Activated CD8-positive, alpha-beta T cell treated with anti-CD3 and anti-CD28 coated beads for 36 hours (primary cell): ENCODE measurements around the gene PRKAG3. TPM values are rescaled to one million over a fixed set of nuclear protein-coding genes. Genes with fewer than 3 reads are reported as not detected.

ENCODE experiments used
- ATAC-seq: fragments of 200-7000 bp; cut with Tn5 transposase; one replicate; pipeline ENCODE4 v1.10.0; 2021; ENCODE audit warnings: mild to moderate bottlenecking, moderate library complexity
- CTCF ChIA-PET: fragments of 350-600 bp; sonication (Branson Sonifier 250); formaldehyde crosslinking; loops from one replicate; lab custom pipeline; 2021; ENCODE audit warnings: antibody characterized with exemption; lab: Charles Lee
- POLR2A ChIA-PET: fragments of 350-600 bp; sonication (Branson Sonifier 250); formaldehyde crosslinking; loops from one replicate; lab custom pipeline; 2021; ENCODE audit warnings: antibody characterized with exemption; lab: Charles Lee
- DNase-seq: peaks from one replicate; pipeline ENCODE4 v3.0.0-alpha.2; 2020
- H3K27ac Mint-ChIP-seq: one replicate; pipeline ENCODE4 v1.8.0; 2021; ENCODE audit warnings: mild to moderate bottlenecking, mixed read lengths
- H3K27me3 Mint-ChIP-seq: one replicate; pipeline ENCODE4 v1.8.0; 2021; ENCODE audit warnings: mixed read lengths
- H3K36me3 Mint-ChIP-seq: one replicate; pipeline ENCODE4 v1.8.0; 2021; ENCODE audit warnings: low read depth, mixed read lengths
- H3K4me1 Mint-ChIP-seq: one replicate; pipeline ENCODE4 v1.8.0; 2021; ENCODE audit warnings: low read depth, mixed read lengths
- H3K4me3 Mint-ChIP-seq: one replicate; pipeline ENCODE4 v1.8.0; 2021; ENCODE audit warnings: mild to moderate bottlenecking, moderate library complexity, mixed read lengths
- H3K9me3 Mint-ChIP-seq: one replicate; pipeline ENCODE4 v1.8.0; 2021; ENCODE audit warnings: mixed read lengths
- intact Hi-C: fragments of 100-400 bp; cut with micrococcal nuclease; formaldehyde crosslinking; loops from one replicate; pipeline ENCODE4 v1.10.0; 2022
- total RNA-seq, 2 experiments: library from RNA; stranded (reverse); gene quantifications; one replicate each; pipeline ENCODE4 v1.2.3, GENCODE V29; 2021
- TF ChIP-seq, protein P1 (sequence below): fragments of 200-600 bp; IDR thresholded peaks from one replicate; pipeline ENCODE4 v1.8.0; 2022; ENCODE audit warnings: antibody characterized with exemption, mild to moderate bottlenecking

Gene PRKAG3
- total RNA-seq, 2 experiments from 2014 or later, result not detected

DNA sequence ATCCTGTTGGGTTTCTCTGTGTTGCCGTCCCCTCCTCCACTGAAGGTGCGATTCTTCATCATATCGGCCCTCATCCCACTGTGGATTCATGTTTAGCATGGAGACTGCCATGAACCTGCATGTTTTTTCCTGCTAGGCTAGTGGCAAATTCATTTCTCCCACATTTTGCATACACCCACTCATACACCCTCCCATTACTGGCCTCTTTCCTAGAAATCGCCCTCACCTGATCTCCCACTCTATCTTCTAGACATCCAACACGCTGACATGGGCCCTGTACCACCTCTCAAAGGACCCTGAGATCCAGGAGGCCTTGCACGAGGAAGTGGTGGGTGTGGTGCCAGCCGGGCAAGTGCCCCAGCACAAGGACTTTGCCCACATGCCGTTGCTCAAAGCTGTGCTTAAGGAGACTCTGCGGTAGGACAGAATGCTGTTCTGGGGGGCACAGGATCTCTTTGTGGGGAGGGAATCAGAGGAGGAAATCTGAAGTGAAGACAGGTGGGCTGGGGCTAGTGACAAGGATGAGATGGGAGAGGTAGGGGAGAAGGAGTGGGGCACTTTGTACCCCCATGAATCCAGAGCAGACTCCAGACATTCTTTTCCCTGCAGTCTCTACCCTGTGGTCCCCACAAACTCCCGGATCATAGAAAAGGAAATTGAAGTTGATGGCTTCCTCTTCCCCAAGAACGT lies 17.7 kb downstream of the PRKAG3 start:
- Mint-ChIP-seq H3K4me1 (no peaks in the 10 kb centered on the region), H3K4me3 (no peak overlapping the region), H3K9me3 (no peaks in the 10 kb centered on the region), H3K36me3 (no peaks in the 10 kb centered on the region), H3K27me3 (peaks cover 12% of the 10 kb centered on the region), H3K27ac (no peak overlapping the region)
- POLR2A ChIA-PET, result interaction anchor here (1.1 kb wide), 2 partner anchors 14 to 33 kb away, joined by 3 to 6 read pairs; no protein-coding TSS in a partner anchor
- intact Hi-C loops, result no loop called here
- DNase-seq (no peak), ATAC-seq (no peak)
- CTCF ChIA-PET, result interaction anchor here (1.7 kb wide), 1 partner anchor 34 kb away, joined by 5 read pairs; no protein-coding TSS in a partner anchor
- TF ChIP-seq, protein P1, sequence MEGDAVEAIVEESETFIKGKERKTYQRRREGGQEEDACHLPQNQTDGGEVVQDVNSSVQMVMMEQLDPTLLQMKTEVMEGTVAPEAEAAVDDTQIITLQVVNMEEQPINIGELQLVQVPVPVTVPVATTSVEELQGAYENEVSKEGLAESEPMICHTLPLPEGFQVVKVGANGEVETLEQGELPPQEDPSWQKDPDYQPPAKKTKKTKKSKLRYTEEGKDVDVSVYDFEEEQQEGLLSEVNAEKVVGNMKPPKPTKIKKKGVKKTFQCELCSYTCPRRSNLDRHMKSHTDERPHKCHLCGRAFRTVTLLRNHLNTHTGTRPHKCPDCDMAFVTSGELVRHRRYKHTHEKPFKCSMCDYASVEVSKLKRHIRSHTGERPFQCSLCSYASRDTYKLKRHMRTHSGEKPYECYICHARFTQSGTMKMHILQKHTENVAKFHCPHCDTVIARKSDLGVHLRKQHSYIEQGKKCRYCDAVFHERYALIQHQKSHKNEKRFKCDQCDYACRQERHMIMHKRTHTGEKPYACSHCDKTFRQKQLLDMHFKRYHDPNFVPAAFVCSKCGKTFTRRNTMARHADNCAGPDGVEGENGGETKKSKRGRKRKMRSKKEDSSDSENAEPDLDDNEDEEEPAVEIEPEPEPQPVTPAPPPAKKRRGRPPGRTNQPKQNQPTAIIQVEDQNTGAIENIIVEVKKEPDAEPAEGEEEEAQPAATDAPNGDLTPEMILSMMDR, result no peak

DNA sequence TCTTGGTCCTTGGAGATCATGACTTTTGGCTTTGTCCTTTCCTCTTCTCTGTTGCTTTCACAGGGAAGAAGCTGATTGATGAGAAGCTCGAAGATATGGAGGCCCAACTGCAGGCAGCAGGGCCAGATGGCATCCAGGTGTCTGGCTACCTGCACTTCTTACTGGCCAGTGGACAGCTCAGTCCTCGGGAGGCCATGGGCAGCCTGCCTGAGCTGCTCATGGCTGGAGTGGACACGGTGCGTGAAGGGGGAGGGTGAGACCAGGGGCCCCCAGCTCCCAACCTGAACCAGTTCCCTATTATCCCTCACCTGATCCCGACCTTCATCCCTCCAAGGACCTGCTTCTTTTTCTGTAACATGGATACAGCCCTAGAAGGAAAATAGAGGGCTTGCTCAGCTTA lies 18.7 kb downstream of the PRKAG3 start:
- intact Hi-C loops, result no loop called here
- DNase-seq, result no peak
- H3K36me3 Mint-ChIP-seq, result no peaks in the 10 kb centered on the region
- H3K4me1 Mint-ChIP-seq, result no peaks in the 10 kb centered on the region
- H3K27me3 Mint-ChIP-seq, result peaks cover 19% of the 10 kb centered on the region
- ATAC-seq, result no peak
- H3K9me3 Mint-ChIP-seq, result no peaks in the 10 kb centered on the region
- TF ChIP-seq, protein P1, result no peak
- no peak overlapping the region for H3K4me3 Mint-ChIP-seq
- CTCF ChIA-PET, result no interaction called here
- POLR2A ChIA-PET, result interaction anchor here (1.1 kb wide), 2 partner anchors 15 to 32 kb away, joined by 3 to 6 read pairs; no protein-coding TSS in a partner anchor
- H3K27ac Mint-ChIP-seq, result no peak overlapping the region

DNA sequence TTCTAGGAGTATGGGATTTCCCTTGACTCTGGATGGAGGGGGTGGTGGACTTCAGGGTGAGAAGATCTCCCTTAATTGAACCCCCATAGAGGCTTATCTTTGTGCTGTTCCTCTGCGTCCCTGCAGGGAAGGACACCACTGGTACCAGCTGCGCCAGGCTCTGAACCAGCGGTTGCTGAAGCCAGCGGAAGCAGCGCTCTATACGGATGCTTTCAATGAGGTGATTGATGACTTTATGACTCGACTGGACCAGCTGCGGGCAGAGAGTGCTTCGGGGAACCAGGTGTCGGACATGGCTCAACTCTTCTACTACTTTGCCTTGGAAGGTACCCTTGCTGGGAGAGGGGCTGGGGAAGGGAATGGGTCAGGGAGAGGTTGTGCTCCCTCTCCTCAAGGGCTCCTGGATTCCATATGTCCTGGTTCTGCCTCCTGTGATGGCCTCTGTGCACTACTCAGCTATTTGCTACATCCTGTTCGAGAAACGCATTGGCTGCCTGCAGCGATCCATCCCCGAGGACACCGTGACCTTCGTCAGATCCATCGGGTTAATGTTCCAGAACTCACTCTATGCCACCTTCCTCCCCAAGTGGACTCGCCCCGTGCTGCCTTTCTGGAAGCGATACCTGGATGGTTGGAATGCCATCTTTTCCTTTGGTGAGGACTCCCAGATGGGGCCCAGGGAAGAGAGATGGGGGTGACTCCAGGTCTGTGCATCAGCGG lies 19.3 kb downstream of the PRKAG3 start:
- no peak for ATAC-seq
- DNase-seq, result no peak
- no peaks in the 10 kb centered on the region for H3K9me3 Mint-ChIP-seq
- H3K27me3 Mint-ChIP-seq, result peaks cover 14% of the 10 kb centered on the region
- TF ChIP-seq, protein P1, result no peak
- H3K4me3 Mint-ChIP-seq, result no peak overlapping the region
- intact Hi-C loops, result no loop called here
- no peaks in the 10 kb centered on the region for H3K4me1 Mint-ChIP-seq
- H3K27ac Mint-ChIP-seq, result no peak overlapping the region
- ChIA-PET POLR2A (no interaction called here), CTCF (no interaction called here)
- H3K36me3 Mint-ChIP-seq, result no peaks in the 10 kb centered on the region

DNA sequence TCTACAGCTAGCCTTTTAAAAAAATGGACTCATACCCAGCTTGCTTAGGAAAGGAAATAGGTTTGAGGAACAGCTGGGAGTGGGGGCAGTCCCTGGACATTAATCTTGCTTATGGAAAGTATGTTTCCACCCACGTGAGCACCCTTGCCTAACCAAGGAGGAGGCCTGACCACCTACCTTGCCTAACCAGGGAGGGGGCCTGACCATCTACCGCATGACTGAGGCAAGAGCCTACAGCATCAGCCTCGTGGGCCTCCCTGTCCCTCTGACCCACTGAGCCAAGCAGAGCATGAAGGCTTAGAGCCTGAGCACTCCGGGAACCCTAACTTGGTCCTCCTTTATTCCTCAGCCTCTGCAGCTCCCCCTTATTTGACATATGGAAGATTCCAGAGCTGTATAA lies 20.2 kb downstream of the PRKAG3 start:
- POLR2A ChIA-PET, result no interaction called here
- CTCF ChIA-PET, result interaction anchor here (1.4 to 1.7 kb wide), 2 partner anchors 36 to 113 kb away, joined by 4 to 5 read pairs; no protein-coding TSS in a partner anchor
- ATAC-seq (no peak), DNase-seq (no peak)
- Mint-ChIP-seq H3K9me3 (no peaks in the 10 kb centered on the region), H3K4me1 (peaks cover 3% of the 10 kb centered on the region), H3K4me3 (no peak overlapping the region), H3K27me3 (peaks cover 18% of the 10 kb centered on the region), H3K27ac (no peak overlapping the region), H3K36me3 (no peaks in the 10 kb centered on the region)
- intact Hi-C loops, result no loop called here
- TF ChIP-seq, protein P1, result no peak

DNA sequence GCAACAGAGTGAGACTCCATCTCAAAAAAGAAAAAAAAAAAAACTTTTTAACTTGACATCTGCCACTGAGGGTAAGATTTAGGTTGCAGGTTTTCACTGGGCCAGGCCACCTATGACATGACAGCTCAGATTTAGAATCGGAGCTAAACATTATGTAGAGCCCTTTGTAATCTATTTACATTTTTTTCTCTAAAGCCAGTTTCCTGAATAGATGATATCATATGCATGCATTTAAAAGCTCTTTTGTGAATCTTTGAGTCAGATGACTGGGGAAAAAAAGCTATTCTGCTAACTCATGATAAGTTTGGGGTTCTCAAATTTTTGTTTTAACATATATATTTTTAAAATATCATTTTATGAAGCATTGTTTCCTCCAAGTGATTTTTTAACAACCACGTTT lies 21.3 kb downstream of the PRKAG3 start:
- CTCF ChIA-PET, result interaction anchor here (1.4 to 1.7 kb wide), 2 partner anchors 37 to 112 kb away, joined by 4 to 5 read pairs; no protein-coding TSS in a partner anchor

More for the DNA sequence above, 21.3 kb downstream of the PRKAG3 start:
- Mint-ChIP-seq H3K27ac (no peak overlapping the region), H3K36me3 (no peaks in the 10 kb centered on the region), H3K9me3 (no peaks in the 10 kb centered on the region), H3K4me3 (no peak overlapping the region), H3K4me1 (peaks cover 3% of the 10 kb centered on the region), H3K27me3 (peaks cover 23% of the 10 kb centered on the region)
- ATAC-seq, result no peak
- no peak for DNase-seq
- intact Hi-C loops, result no loop called here
- POLR2A ChIA-PET, result interaction anchor here (0.8 kb wide), 1 partner anchor 150 kb away, joined by 3 read pairs; no protein-coding TSS in a partner anchor
- TF ChIP-seq, protein P1, result no peak
